Gastroesophageal sphincter (tissue), 3 donors: ENCODE measurements around the gene CD300E.

Experiments
- CTCF ChIP-seq, 4 experiments: fragments of 200-600 bp in 2 of 4; fragments of 450-650 bp in 2 of 4; sonication (generic) in 1 of 4; IDR thresholded peaks; one replicate each; pipeline ENCODE4 v1.5.1; 2017 to 2019; ENCODE audit warnings: antibody characterized with exemption in 4 of 4, mild to moderate bottlenecking in 2 of 4, moderate library complexity in 2 of 4
- EP300 ChIP-seq: sonication (generic); formaldehyde crosslinking; IDR thresholded peaks from one replicate; pipeline ENCODE4 v1.6.1; 2017; ENCODE audit warnings: antibody characterized with exemption, mild to moderate bottlenecking
- POLR2A ChIP-seq, 2 donors: fragments of 450-650 bp; IDR thresholded peaks; one replicate each; pipeline ENCODE4 v1.6.1; 2017; ENCODE audit warnings: antibody characterized with exemption in 2 of 2, mild to moderate bottlenecking in 2 of 2, moderate library complexity in 1 of 2
- POLR2AphosphoS5 ChIP-seq: sonication (generic); formaldehyde crosslinking; IDR thresholded peaks from one replicate; pipeline ENCODE4 v1.6.1; 2017; ENCODE audit warnings: antibody characterized with exemption

- TF ChIP-seq POLR2AphosphoS5, result no peak
- no peak for TF ChIP-seq POLR2A (IDR thresholded peaks at IDR 0.05)
- no peak for TF ChIP-seq CTCF (IDR thresholded peaks at IDR 0.05)
- no peak for TF ChIP-seq EP300
These were observed 5.1 kb downstream of the CD300E start for GRCh38 chr17:74618451-74618850.
